ENCODE data around the gene CYP24A1.
A peak's percentile ranks its signal among the peaks of the same experiment; 100 is the strongest.

The CYP24A1 gene

GRCh38 chr20:54173653-54174456, at the start of gene CYP24A1:
Gene CYP24A1 (minus strand): TSS chr20:54173986. CDS start chr20:54173579, 407 bp downstream.
- no peak for DNase-seq

- DNase-seq, result no peak
These were observed 49.5 kb upstream of the CYP24A1 start for GRCh38 chr20:54223285-54223684.

GRCh38 chr20:54221996-54222890, 48.5 kb upstream of the CYP24A1 start:
- peak in 4 of 51 donors; percentile 2 to 59 (median 8) for DNase-seq

- DNase-seq, result no peak
These were observed 47.6 kb upstream of the CYP24A1 start for GRCh38 chr20:54221353-54221752.

- no peak for DNase-seq
These were observed 46.9 kb upstream of the CYP24A1 start for GRCh38 chr20:54220722-54221121.

GRCh38 chr20:54219751-54220426, 46.1 kb upstream of the CYP24A1 start:
- DNase-seq, result no peak

- no peak for DNase-seq
These were observed 44.7 kb upstream of the CYP24A1 start for GRCh38 chr20:54218470-54218869.

- no peak for DNase-seq
These were observed 44.0 kb upstream of the CYP24A1 start for GRCh38 chr20:54217762-54218161.

GRCh38 chr20:54215157-54215789, 41.5 kb upstream of the CYP24A1 start:
- no peak for DNase-seq

- no peak for DNase-seq
These were observed 40.8 kb upstream of the CYP24A1 start for GRCh38 chr20:54214566-54214965.

GRCh38 chr20:54212871-54213270, 39.1 kb upstream of the CYP24A1 start:
- DNase-seq, result no peak

GRCh38 chr20:54212226-54212625, 38.4 kb upstream of the CYP24A1 start:
- DNase-seq, result no peak

GRCh38 chr20:54209216-54209813, 35.5 kb upstream of the CYP24A1 start:
- no peak for DNase-seq

GRCh38 chr20:54208548-54209176, 34.9 kb upstream of the CYP24A1 start:
- DNase-seq, result peak in 3 of 51 donors; percentile 53 to 73 (median 61)

- peak; percentile 26 to 97 (median 76) for DNase-seq
These were observed 34.2 kb upstream of the CYP24A1 start, which contains the start of gene PFDN4 for GRCh38 chr20:54207743-54208547. Gene PFDN4 (plus strand): TSS chr20:54208087. CDS start chr20:54208101, 14 bp downstream.

- DNase-seq, result no peak
These were observed 33.4 kb upstream of the CYP24A1 start for GRCh38 chr20:54207053-54207742.

GRCh38 chr20:54205450-54205849, 31.7 kb upstream of the CYP24A1 start:
- no peak for DNase-seq

GRCh38 chr20:54204481-54204880, 30.7 kb upstream of the CYP24A1 start:
- no peak for DNase-seq

- DNase-seq, result no peak
These were observed 30.3 kb upstream of the CYP24A1 start for GRCh38 chr20:54204063-54204462.

All from hypothalamus (tissue), 51 donors.